Heart right ventricle (tissue), 16 donors: Measurements from ENCODE around the gene CDC42EP3. TPM values are rescaled to one million over a fixed set of nuclear protein-coding genes. Genes with fewer than 3 reads are reported as not detected.

Experiments used
- ATAC-seq, 8 donors: fragments of 200-7000 bp; cut with Tn5 transposase; one replicate each; pipeline ENCODE4 v1.9.1; 2020; ENCODE audit warnings: mild to moderate bottlenecking in 8 of 8, moderate library complexity in 8 of 8, moderate number of reproducible peaks in 1 of 8
- DNase-seq, 2 donors: peaks; one replicate each; pipeline ENCODE4 v3.0.0-alpha.2; 2020
- H3K27ac ChIP-seq, 10 donors: fragments of 200-600 bp; sonication (generic) in 2 of 10; one replicate each; pipeline versions ENCODE4 v1.5.0 to v1.8.0; 2020 to 2022; ENCODE audit warnings: mild to moderate bottlenecking in 3 of 10
- H3K27me3 ChIP-seq, 7 donors: fragments of 200-600 bp; one replicate each; pipeline ENCODE4 v1.8.0; 2021 to 2022; ENCODE audit warnings: mild to moderate bottlenecking in 2 of 7
- H3K36me3 ChIP-seq, 9 donors: fragments of 200-600 bp; sonication (generic) in 1 of 9; one replicate each; pipeline versions ENCODE4 v1.5.0 to v1.8.0; 2020 to 2022; ENCODE audit warnings: mild to moderate bottlenecking in 2 of 9
- H3K4me1 ChIP-seq, 9 donors: fragments of 200-600 bp; sonication (generic) in 1 of 9; one replicate each; pipeline versions ENCODE4 v1.5.0 to v1.8.0; 2020 to 2022; ENCODE audit warnings: mild to moderate bottlenecking in 4 of 9
- H3K4me3 ChIP-seq, 10 donors: fragments of 200-600 bp; sonication (generic) in 2 of 10; one replicate each; pipeline versions ENCODE4 v1.5.0 to v1.8.0; 2020 to 2022; ENCODE audit warnings: mild to moderate bottlenecking in 7 of 10, moderate library complexity in 2 of 10
- H3K9me3 ChIP-seq, 11 donors: fragments of 200-600 bp in 10 of 11; sonication (generic) in 2 of 11; one replicate each; pipeline versions ENCODE4 v1.5.0 to v1.8.0; 2013 to 2022; ENCODE audit warnings: mild to moderate bottlenecking in 2 of 11, control low read depth in 1 of 11, moderate library complexity in 1 of 11
- WGBS, 2 donors: extraction: QIAGEN DNeasy Blood & Tissue Kit; methylation state at CpG; one replicate each; pipeline ENCODE4 v1.1.7; 2013; ENCODE audit warnings: inconsistent platforms in 1 of 2; 5-methylcytosine and 5-hydroxymethylcytosine counted together
- intact Hi-C, 10 donors: fragments of 100-400 bp; cut with DNase I; formaldehyde crosslinking; loops; one replicate each; pipeline versions ENCODE4 v1.11.1 to v1.14.2; 2022
- polyA plus RNA-seq, 2 donors: library from polyadenylated mRNA; stranded (reverse); fragments of 200-250 nt; gene quantifications; one replicate each; pipeline ENCODE4 v1.2.3, GENCODE V29; 2013
- total RNA-seq, 10 donors: library from RNA; stranded (reverse); fragmentation: NEBNext Ultra II Directional in 3 of 10; extraction: Animal tissue kit (Norgen Biotek cat#: 25700) in 3 of 10; gene quantifications; one replicate each; pipeline versions ENCODE4 v1.2.1 to v1.2.4, GENCODE V29; 2021 to 2023
- TF ChIP-seq, protein P1 (sequence below), 9 donors: fragments of 200-600 bp; sonication (generic) in 2 of 9; IDR thresholded peaks; one replicate each; pipeline versions ENCODE4 v1.5.0 to v1.8.0; 2021 to 2022; ENCODE audit warnings: antibody characterized with exemption in 9 of 9, mild to moderate bottlenecking in 5 of 9, moderate library complexity in 1 of 9
- donor health status: Arrhythmogenic right ventricular cardiomyopathy.
- donor health status: ischemic (EF 13 %, LVEDD 7.1; RV severe dilation, severe dysfunction).
- donor health status: healthy with polysubstance abuse.
- donor health status: DM: no; HTN: yes; CAD: no.
- donor health status: DM: no; HTN: no; CAD: no.
- donor health status: ischemic (EF 25% LVEDD 6.9; RV normal size, moderate dysfunction).
- donor health status: ischemic (EF 25% LVEDD 5.7; RV mildly dilated, moderate dysfunction).
- donor health status: healthy.
- donor health status: DM: yes; HTN: yes; CAD: no.
- donor health status: Ischemic cardiomyopathy.
- donor health status: ischemic (EF 35%, LVEDD 5.7; RV mildly dilated, moderate dysfunction).
- donor health status: nonischemic (EF 11% LVEDD 7.7; RV severe dilation, severe dysfunction).
- donor health status: DM: yes; HTN: yes; CAD: no.
- donor health status: PGD.
- donor health status: ischemic (EF 29% LVEDD 5.4; RV normal size, mild dysfunction).
- donor health status: nonischemic (EF 23%, LVEDD 6.1; RV moderate dilation, normal function).

Gene CDC42EP3
- total and polyA plus RNA-seq, 12 donors = 28.4 to 188 (median 120) TPM

DNA sequence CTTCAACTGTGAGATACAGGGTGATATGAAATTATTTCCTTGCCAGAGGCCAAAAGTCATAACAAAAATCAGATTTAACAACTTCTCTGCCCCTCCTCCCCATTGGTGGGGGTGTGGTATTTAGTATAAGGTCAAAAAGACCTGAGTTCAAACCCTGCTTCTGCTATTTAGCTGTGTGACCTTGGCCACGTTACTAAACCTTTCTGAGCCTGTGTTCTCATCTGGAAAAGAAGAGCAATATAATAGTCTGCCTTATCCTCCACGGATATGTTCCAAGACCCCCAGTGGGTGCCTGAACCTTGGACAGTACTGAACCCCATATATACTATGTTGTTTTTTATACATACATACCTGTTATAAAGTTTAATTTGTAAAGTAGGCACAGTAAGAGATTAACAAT lies 3.7 kb downstream of the CDC42EP3 start:
- no peaks in the 10 kb centered on the region for H3K9me3 ChIP-seq
- peaks cover 10 to 81% (median 72%) of the 10 kb centered on the region in 9 donors for H3K4me1 ChIP-seq
- peak overlapping the region in 8 of 10 donors; percentile 78 to 99 (median 95) for H3K4me3 ChIP-seq
- H3K36me3 ChIP-seq = peaks cover 0 to 17% (median 0%) of the 10 kb centered on the region in 9 donors
- no peaks in the 10 kb centered on the region for H3K27me3 ChIP-seq
- intact Hi-C loops = loop anchor here in 2 of 10 donors (10.0 kb wide), 2 partner anchors 133 to 253 kb away; no protein-coding TSS in a partner anchor
- ATAC-seq (no peak), DNase-seq (no peak)
- TF ChIP-seq, protein P1, sequence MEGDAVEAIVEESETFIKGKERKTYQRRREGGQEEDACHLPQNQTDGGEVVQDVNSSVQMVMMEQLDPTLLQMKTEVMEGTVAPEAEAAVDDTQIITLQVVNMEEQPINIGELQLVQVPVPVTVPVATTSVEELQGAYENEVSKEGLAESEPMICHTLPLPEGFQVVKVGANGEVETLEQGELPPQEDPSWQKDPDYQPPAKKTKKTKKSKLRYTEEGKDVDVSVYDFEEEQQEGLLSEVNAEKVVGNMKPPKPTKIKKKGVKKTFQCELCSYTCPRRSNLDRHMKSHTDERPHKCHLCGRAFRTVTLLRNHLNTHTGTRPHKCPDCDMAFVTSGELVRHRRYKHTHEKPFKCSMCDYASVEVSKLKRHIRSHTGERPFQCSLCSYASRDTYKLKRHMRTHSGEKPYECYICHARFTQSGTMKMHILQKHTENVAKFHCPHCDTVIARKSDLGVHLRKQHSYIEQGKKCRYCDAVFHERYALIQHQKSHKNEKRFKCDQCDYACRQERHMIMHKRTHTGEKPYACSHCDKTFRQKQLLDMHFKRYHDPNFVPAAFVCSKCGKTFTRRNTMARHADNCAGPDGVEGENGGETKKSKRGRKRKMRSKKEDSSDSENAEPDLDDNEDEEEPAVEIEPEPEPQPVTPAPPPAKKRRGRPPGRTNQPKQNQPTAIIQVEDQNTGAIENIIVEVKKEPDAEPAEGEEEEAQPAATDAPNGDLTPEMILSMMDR (IDR thresholded peaks at IDR 0.05) = no peak
- 61 to 62% methylated on average over 2 of the region's 2 CpGs for WGBS, 2 donors
- H3K27ac ChIP-seq = peak overlapping the region in 7 of 10 donors; percentile 45 to 100 (median 99)

DNA sequence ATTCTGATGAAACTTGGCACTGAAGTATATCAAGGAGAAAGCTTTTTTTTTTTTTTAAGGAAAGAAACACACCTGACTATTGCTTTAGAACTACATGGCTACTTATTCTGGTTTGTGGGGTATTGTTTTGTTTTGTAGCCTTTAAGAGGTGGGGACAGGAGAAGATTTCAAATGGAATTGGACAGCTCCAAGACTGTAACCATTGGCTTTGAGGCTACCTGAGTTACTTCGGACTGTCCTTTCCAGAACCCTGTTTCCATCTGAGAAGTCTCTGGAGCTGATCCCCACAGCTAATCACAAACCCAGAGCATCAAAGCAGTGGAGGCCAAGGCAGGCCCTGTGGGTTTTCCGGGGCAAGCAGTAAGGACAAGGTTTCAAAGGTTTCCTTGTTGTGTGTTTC lies 4.7 kb downstream of the CDC42EP3 start:
- H3K36me3 ChIP-seq = peaks cover 0 to 21% (median 0%) of the 10 kb centered on the region in 9 donors
- H3K27me3 ChIP-seq = no peaks in the 10 kb centered on the region
- intact Hi-C loops = loop anchor here in 2 of 10 donors (10.0 kb wide), 2 partner anchors 132 to 252 kb away; no protein-coding TSS in a partner anchor
- peaks cover 6 to 90% (median 81%) of the 10 kb centered on the region in 9 donors for H3K4me1 ChIP-seq
- H3K9me3 ChIP-seq = no peaks in the 10 kb centered on the region
- H3K27ac ChIP-seq = peak overlapping the region in 7 of 10 donors; percentile 45 to 100 (median 99)
- DNase-seq = no peak
- TF ChIP-seq, protein P1 (IDR thresholded peaks at IDR 0.05) = no peak
- H3K4me3 ChIP-seq = peak overlapping the region in 7 of 10 donors; percentile 85 to 99 (median 95)
- WGBS, 2 donors = 44 to 57% methylated on average over 2 of the region's 2 CpGs
- no peak for ATAC-seq

- TF ChIP-seq, protein P1 (IDR thresholded peaks at IDR 0.05) = no peak
- Histone ChIP-seq H3K4me3 (peak overlapping the region in 6 of 10 donors; percentile 1 to 99 (median 14)), H3K27ac (peak overlapping the region; percentile 4 to 100 (median 77)), H3K9me3 (no peaks in the 10 kb centered on the region), H3K27me3 (no peaks in the 10 kb centered on the region), H3K36me3 (peaks cover 0 to 30% (median 0%) of the 10 kb centered on the region in 9 donors), H3K4me1 (peaks cover 6 to 97% (median 91%) of the 10 kb centered on the region in 9 donors)
- 42 to 52% methylated on average over 11 of the region's 11 CpGs for WGBS, 2 donors
- DNase-seq (no peak), ATAC-seq (peak in 3 of 8 donors; percentile 10 to 48 (median 41))
- intact Hi-C loops = loop anchor here in 2 of 10 donors (10.0 kb wide), 2 partner anchors 131 to 251 kb away; no protein-coding TSS in a partner anchor
Observed at GRCh38 chr2:37665604-37666362, 5.7 kb downstream of the CDC42EP3 start.

DNA sequence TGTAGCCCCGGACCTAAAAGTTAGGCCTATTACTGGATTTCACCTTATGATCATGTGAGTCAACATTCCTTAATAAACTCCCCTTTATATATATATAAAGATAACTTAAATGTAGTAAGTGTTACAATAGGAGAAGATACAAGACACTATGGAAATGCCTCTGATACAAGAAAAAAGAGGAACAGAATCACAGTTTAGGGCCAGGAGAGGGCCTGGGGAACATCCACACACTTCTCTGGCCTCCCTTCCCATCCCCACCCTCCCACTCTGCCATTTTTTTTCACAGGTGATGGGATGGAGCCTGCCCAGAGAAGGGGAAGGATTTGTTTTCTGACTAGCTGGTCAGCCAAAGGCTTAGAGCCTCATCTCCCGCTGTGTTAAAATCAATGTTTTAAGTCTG lies 6.4 kb downstream of the CDC42EP3 start:
- Histone ChIP-seq H3K27ac (peak overlapping the region in 9 of 10 donors; percentile 36 to 100 (median 98)), H3K4me1 (peaks cover 6 to 99% (median 95%) of the 10 kb centered on the region in 9 donors), H3K36me3 (peaks cover 0 to 34% (median 0%) of the 10 kb centered on the region in 9 donors), H3K4me3 (no peak overlapping the region), H3K9me3 (no peaks in the 10 kb centered on the region), H3K27me3 (no peaks in the 10 kb centered on the region)
- intact Hi-C loops = loop anchor here in 2 of 10 donors (10.0 kb wide), 2 partner anchors 130 to 250 kb away; no protein-coding TSS in a partner anchor
- TF ChIP-seq, protein P1 (IDR thresholded peaks at IDR 0.05) = no peak
- no peak for ATAC-seq
- DNase-seq = no peak
- 72 to 74% methylated on average over 2 of the region's 2 CpGs for WGBS, 2 donors
